Activated T-helper 1 cell treated with anti-CD3 and anti-CD28 coated beads, Interleukin-2, amount 50 U/mL, for 16 hours (primary cell): ENCODE results near the gene ZYG11B.
"Not testable (repeated sequence)": the region's sequence is repeated elsewhere in the genome, so short reads cannot be mapped to it uniquely, and the experiment has no call there.

Experiments
- DNase-seq, 2 donors: peaks; one replicate each; pipeline ENCODE4 v3.0.0-alpha.2; 2020; ENCODE audit warnings: low read depth in 1 of 2, low spot score in 1 of 2

The ZYG11B gene

GRCh38 chr1:52842643-52843310 lies 116.5 kb downstream of the ZYG11B start, which contains the start of gene ZYG11A:
Gene ZYG11A (plus strand): TSS chr1:52842760. CDS start chr1:52842884, 124 bp downstream.
- DNase-seq: peak; percentile 24 to 60

- not testable (repeated sequence) for DNase-seq
Measured at GRCh38 chr1:52845119-52845518, 118.9 kb downstream of the ZYG11B start.

- no peak for DNase-seq
Measured at GRCh38 chr1:52848423-52848822, 122.2 kb downstream of the ZYG11B start.

GRCh38 chr1:52850951-52851350 lies 124.7 kb downstream of the ZYG11B start:
- no peak for DNase-seq

GRCh38 chr1:52852854-52853253 lies 126.6 kb downstream of the ZYG11B start:
- no peak for DNase-seq

- DNase-seq: no peak
Measured at GRCh38 chr1:52855584-52855983, 129.3 kb downstream of the ZYG11B start.

- DNase-seq: no peak
Measured at GRCh38 chr1:52856026-52856425, 129.8 kb downstream of the ZYG11B start.

GRCh38 chr1:52857443-52857842 lies 131.2 kb downstream of the ZYG11B start:
- no peak for DNase-seq

- no peak for DNase-seq
Measured at GRCh38 chr1:52862666-52863458, 136.6 kb downstream of the ZYG11B start.

- no peak for DNase-seq
Measured at GRCh38 chr1:52867087-52867863, 141.0 kb downstream of the ZYG11B start.

- not testable (repeated sequence) for DNase-seq
Measured at GRCh38 chr1:52869727-52870126, 143.5 kb downstream of the ZYG11B start.

GRCh38 chr1:52876843-52877242 lies 150.6 kb downstream of the ZYG11B start:
- DNase-seq: no peak
